GM13976 (cell line): ENCODE measurements around the gene C19orf25.

Experiments used
- DNase-seq: peaks from one replicate; pipeline ENCODE4 v3.0.0; 2012; ENCODE audit warnings: low spot score
- CTCF ChIP-seq: IDR thresholded peaks from 2 replicates; pipeline ENCODE4 v1.5.1; 2012; ENCODE audit warnings: borderline replicate concordance, mild to moderate bottlenecking; ENCODE audit not compliant: insufficient read depth; ENCODE audit errors: extremely low read depth, missing control alignments, control extremely low read depth
- in situ Hi-C: fragments of 300-500 bp; cut with MboI; formaldehyde crosslinking; loops from one replicate; pipeline ENCODE4 v1.12.0; 2022; ENCODE audit warnings: low sequenced_read_pairs, mixed read lengths, inconsistent platforms; ENCODE audit not compliant: unreplicated experiment

Gene C19orf25

GRCh38 chr19:1490311-1491113, 11.5 kb upstream of the C19orf25 start, which contains the start of gene PCSK4:
Gene PCSK4, minus strand, starts transcription at chr19:1490350. Its CDS starts 4 bp downstream, at chr19:1490346.
- TF ChIP-seq CTCF = no peak

GRCh38 chr19:1489463-1490310, 10.7 kb upstream of the C19orf25 start:
- no peak for DNase-seq
- in situ Hi-C loops = no loop called here
- TF ChIP-seq CTCF = no peak

More at GRCh38 chr19:1490311-1491113, 11.5 kb upstream of the C19orf25 start, which contains the start of gene PCSK4:
- in situ Hi-C loops = no loop called here
- peak; percentile 98 for DNase-seq

- in situ Hi-C loops = no loop called here
- no peak for TF ChIP-seq CTCF
- DNase-seq = no peak
These were observed 9.2 kb upstream of the C19orf25 start for GRCh38 chr19:1488282-1488601.

- TF ChIP-seq CTCF = no peak
- DNase-seq = no peak
- in situ Hi-C loops = no loop called here
These were observed 8.7 kb upstream of the C19orf25 start for GRCh38 chr19:1487576-1488281.

GRCh38 chr19:1486720-1487575, 7.9 kb upstream of the C19orf25 start:
- in situ Hi-C loops = no loop called here
- no peak for TF ChIP-seq CTCF
- no peak for DNase-seq
